Epithelial cell of proximal tubule (primary cell): ENCODE measurements around the gene PELI1. TPM values are rescaled to one million over a fixed set of nuclear protein-coding genes. Genes with fewer than 3 reads are reported as not detected.
"Not testable (repeated sequence)": the region's sequence is repeated elsewhere in the genome, so short reads cannot be mapped to it uniquely, and the experiment has no call there.

Experiments used
- DNase-seq: peaks from one replicate; pipeline ENCODE4 v3.0.0-alpha.2; 2011; ENCODE audit warnings: low read depth
- H3K4me3 ChIP-seq: 2 replicates; pipeline ENCODE4 v1.5.1; 2011; ENCODE audit warnings: low read depth, mild to moderate bottlenecking, low read length
- total RNA-seq: library from RNA; depleted of rRNA; stranded (reverse); fragments of >200 nt; gene quantifications from 2 replicates; pipeline ENCODE4 v1.2.3, GENCODE V29; 2015
- TF ChIP-seq, protein P1 (sequence below): conservative IDR thresholded peaks from 2 replicates; pipeline ENCODE4 v1.5.1; 2012; ENCODE audit warnings: low read depth, mild to moderate bottlenecking, low read length

PELI1 gene
- total RNA-seq, 1 donor from 2014 or later: 8.2 TPM

DNA sequence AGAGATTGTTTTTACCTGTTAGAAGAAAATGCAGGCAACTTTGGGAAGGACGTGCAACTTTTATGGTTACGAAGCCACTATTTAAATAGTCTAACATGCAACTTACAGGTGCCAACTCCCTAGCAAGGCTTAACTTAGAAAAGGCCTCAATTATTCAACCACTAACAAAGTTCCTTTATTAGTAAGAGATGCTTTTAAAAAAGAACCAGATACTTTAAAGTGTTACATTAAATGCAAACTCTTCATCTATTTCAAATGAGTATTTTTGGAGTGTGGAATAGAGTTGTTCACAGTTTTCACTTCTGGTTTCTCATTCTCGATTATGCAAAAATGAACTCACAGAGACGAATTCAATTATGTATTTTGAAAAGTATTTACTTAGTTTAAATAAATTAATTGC lies 51.7 kb downstream of the PELI1 start:
- DNase-seq: no peak
- TF ChIP-seq, protein P1, sequence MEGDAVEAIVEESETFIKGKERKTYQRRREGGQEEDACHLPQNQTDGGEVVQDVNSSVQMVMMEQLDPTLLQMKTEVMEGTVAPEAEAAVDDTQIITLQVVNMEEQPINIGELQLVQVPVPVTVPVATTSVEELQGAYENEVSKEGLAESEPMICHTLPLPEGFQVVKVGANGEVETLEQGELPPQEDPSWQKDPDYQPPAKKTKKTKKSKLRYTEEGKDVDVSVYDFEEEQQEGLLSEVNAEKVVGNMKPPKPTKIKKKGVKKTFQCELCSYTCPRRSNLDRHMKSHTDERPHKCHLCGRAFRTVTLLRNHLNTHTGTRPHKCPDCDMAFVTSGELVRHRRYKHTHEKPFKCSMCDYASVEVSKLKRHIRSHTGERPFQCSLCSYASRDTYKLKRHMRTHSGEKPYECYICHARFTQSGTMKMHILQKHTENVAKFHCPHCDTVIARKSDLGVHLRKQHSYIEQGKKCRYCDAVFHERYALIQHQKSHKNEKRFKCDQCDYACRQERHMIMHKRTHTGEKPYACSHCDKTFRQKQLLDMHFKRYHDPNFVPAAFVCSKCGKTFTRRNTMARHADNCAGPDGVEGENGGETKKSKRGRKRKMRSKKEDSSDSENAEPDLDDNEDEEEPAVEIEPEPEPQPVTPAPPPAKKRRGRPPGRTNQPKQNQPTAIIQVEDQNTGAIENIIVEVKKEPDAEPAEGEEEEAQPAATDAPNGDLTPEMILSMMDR: no peak
- no peak overlapping the region for H3K4me3 ChIP-seq

DNA sequence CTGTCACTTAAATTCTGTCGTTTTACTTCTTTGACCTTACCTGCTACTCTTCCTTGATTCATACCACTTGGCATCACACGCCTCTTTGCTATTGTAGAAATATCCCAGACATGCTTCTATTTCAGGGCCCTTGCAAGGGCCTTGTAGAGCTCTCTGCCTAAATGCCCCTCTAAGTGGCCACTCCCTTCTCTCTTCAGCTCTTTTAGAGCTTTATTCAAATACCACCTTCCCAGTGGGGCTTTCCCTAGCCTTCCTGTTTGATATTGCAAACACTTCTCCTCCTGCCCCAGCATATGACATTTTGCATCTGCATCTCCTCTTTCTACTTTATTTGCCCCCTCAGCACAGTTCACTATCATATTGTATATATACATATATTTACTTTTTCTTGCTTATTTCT lies 54.0 kb downstream of the PELI1 start:
- no peak overlapping the region for H3K4me3 ChIP-seq
- TF ChIP-seq, protein P1: no peak
- DNase-seq: no peak

DNA sequence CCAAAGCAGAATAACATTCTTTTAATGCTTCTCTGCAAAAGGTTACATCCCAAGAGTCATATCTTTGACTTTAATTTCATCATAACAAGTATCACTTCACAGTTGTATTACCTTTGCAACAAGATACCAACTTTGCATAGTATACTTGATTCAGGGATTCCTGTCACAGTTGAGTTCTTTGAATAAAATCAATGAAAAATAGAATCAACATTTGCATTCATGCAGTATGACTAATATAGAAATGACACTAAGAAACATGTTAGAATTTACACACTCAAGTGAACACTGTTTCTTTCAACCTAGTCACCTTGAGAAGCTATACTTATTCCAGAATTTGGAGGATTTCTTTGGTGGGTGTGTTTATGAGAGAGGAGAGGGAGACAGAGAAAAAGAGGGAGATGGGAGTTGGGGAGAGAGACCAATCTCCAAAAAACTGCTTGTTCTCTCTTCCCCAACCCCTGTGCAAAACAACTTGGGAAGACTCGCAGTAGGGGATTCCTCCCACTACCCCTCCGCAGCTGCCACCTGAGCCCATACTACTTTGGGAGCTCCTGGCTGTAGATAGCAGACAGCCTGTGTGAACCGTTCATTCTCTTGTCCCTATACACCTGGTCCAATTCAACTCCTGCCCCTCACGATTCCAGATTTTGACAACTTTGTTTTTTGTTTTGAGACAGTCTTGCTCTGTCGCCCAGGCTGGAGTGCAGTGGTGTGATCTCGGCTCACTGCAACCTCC lies 57.7 kb downstream of the PELI1 start:
- no peak overlapping the region for H3K4me3 ChIP-seq
- DNase-seq: no peak
- TF ChIP-seq, protein P1: no peak

DNA sequence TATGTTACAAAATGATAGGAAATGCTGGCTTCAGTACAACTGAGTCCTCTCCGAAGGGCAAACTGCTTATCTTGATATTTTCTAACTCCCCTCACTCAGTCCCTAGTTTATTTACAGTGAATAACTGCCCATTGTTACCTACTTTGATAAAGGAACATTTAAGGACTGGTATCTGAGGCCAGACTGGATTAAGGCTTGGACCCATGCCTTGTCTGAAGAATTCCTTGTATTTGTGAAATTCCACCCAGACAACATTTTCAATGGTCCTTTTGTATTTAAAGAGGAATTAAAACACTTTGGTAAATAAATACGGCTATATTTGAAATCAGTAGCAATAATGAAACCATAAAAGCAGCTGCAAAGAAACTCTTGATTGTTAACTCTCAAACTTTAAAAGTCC lies 58.3 kb downstream of the PELI1 start:
- H3K4me3 ChIP-seq: no peak overlapping the region
- TF ChIP-seq, protein P1: no peak
- no peak for DNase-seq

DNA sequence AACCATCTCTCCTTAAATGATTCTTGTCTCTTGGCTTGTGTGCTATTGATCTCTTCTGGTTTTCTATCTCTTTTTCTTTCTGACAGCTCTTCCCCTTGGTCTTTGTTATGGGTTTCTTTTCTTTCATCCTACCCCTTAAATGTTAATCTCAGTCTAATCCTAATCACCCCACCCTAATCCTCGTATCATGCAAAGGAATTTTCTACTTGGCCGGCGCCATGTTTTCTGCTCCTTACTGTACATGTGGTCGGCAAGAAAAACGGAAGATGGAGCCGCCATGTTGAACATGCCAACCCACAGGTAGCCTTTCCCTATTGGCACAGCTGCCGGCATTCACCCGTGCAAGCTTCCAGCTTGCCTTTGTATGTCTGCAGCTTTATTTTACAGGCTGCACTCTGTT lies 63.2 kb downstream of the PELI1 start:
- no peak for DNase-seq
- H3K4me3 ChIP-seq: no peak overlapping the region
- TF ChIP-seq, protein P1: no peak

DNA sequence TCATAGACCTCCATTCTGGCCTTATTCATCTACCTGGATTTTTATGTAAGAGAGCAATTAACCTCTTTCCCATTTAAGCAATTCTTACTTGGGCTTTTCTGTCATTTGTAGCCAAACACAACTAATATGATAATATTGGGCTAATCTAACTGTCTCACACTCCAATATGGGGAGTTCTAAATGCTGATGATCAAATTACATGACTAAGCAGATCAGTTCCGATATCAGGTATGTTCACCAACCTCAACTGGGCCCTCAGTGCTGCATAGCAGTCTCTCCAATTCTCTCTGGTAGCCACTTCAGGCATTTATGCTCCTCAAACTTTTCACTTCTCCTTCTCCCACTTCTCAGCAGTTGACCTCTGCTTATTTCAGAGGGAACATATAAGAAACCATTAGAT lies 64.0 kb downstream of the PELI1 start:
- H3K4me3 ChIP-seq: no peak overlapping the region
- TF ChIP-seq, protein P1: no peak
- no peak for DNase-seq

DNA sequence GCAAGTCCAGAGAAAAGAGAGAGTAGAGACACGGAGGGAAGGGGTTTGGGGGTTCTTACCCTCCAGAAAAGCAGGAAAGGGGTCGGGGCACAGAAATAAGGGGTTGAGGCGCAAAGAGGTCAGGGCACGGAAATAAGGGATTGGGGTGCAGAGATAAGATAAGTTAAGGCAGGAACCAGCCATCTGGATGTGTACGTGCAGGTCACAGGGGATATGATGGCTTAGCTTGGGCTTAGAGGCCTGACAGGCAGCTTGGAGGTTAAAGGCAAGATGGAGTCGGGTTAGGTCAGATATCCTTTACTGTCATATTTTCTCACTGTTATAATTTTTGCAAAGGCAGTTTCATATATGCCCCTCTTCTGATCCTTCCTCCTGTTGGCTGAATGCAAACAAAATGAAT lies 64.5 kb downstream of the PELI1 start:
- not testable (repeated sequence) for DNase-seq

DNA sequence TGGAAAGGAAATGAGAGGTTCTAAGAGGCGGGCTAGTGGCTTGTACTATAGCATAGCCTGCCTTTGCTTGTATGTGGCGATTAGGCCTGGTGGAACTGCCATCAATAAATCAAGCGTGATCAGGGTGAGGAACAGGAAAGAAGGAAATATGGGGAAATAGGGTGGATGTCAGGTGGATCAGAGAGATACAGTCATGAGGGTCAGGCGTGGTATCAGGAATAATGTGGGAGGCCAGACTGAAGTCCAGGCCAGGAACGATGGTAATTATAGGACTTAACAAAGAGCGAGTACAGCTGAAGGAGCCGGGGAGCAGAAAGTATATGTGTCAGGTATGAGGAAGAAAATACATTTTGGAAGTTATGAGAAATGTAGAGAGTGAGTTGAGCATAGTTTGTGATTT lies 67.4 kb downstream of the PELI1 start:
- H3K4me3 ChIP-seq, DNase-seq: not testable (repeated sequence)

More for the DNA sequence above, 64.5 kb downstream of the PELI1 start:
- H3K4me3 ChIP-seq: not testable (repeated sequence)

DNA sequence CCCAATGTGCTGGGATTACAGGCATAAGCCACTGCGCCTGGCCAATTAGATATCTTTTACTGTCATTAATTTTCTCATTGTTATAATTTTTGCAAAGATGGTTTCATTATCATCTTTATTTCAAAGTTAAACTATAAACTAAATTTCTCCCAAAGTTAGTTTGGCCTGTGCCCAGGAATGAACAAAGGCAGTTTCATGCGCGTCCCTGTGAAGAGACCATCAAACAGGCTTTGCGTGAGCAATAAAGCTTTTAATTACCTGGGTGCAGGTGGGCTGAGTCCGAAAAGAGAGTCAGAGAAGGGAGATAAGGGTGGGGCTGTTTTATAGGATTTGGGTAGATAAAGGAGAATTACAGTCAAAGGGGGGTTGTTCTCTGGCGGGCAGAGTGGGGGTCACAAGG lies 69.6 kb downstream of the PELI1 start:
- DNase-seq, H3K4me3 ChIP-seq: not testable (repeated sequence)
